Measurements from ENCODE around the gene FPR2. TPM values are rescaled to one million over a fixed set of nuclear protein-coding genes. Genes with fewer than 3 reads are reported as not detected.

The FPR2 gene, protein sequence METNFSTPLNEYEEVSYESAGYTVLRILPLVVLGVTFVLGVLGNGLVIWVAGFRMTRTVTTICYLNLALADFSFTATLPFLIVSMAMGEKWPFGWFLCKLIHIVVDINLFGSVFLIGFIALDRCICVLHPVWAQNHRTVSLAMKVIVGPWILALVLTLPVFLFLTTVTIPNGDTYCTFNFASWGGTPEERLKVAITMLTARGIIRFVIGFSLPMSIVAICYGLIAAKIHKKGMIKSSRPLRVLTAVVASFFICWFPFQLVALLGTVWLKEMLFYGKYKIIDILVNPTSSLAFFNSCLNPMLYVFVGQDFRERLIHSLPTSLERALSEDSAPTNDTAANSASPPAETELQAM
- 97.9 TPM for total RNA-seq (2013)
- polyA plus RNA-seq (100 to 1,000 TPM in 1 of 3 donors, 10 to 100 TPM in 2; 36.2 to 108 (median 70.3) TPM), polyA minus RNA-seq (75.1 and 124 TPM in 2 replicates), total RNA-seq (14.2 to 78.3 (median 51.8) reads per million in 11 experiments)

DNA sequence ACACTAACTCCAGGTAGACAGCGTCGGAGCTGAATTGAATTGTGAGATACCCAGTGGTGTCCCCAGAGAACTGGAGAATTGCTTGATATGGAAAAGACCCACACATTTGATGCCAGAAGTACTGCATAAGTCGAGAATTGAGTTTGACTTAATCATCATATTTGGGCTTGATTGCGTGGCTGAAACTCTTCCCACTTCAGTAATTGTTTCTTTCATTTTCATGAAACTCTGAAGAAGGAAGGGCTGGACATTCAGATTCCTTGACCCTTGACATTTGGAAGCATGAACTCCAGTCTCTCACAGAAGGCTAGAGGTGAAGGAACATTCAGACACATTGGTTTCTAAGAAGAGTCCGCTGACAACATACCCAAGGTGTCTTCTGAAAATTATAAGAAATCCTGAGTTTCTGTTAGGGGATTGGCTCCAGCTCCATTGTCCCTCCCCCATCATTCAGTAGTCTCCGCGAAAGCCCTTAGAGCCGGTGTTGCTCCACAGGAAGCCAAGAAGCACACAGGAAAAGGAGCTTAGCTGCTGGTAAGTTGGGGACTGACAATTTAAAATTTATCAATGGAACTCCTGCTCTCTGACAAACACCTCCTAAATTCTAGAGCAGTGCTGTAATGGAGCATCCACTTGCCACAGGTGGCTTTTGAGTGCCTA lies at the start of gene FPR2:
TSS of gene FPR2 (plus strand) at position 484 of the 660 bp plus-strand sequence. CDS start 7,479 bp downstream, outside the sequence.
- peaks cover 68 to 69% of the 10 kb centered on the region in 2 donors for H3K4me1 ChIP-seq (ENCODE audit: control insufficient read depth in 1 of 2, insufficient read depth in 2 of 2, low read length in 2 of 2)
- peak within 1 kb of the TSS; percentile 76 to 95 for H3K4me3 Mint-ChIP-seq

DNA sequence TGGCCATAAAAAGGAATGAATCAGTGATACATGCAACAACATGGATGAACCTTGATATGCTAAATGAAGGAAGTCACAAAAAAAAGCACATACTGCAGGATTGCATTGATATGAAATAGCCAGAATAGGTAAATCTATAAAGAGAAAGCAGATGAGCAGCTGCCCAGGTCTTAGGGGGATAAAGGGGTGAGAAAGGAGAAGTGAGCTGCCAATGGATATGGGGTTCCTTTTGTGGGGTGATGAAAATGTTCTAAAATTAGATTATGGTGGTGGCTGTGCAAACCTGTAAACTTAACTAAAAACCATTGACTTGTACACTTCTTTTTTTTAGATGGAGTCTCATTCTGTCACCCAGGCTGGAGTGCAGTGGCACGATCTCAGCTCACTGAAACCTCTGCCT lies 49.3 kb upstream of the FPR2 start:
- H3K4me3 Mint-ChIP-seq, result peak overlapping the region in 1 of 2 donors; percentile 78
- Histone ChIP-seq H3K9ac (ENCODE audit: insufficient read depth, low read length, poor library complexity, severe bottlenecking) (no peak overlapping the region), H2AFZ (ENCODE audit: insufficient read depth, low read depth, low read length, poor library complexity, severe bottlenecking) (no peak overlapping the region), H3K27ac (ENCODE audit: low read depth in 1 of 2, low read length in 2 of 2) (no peak overlapping the region), H3K36me3 (replicated peaks in 1 of 2; ENCODE audit: control insufficient read depth in 1 of 2, insufficient read depth in 2 of 2, low read length in 2 of 2) (peaks cover under 1 to 9% of the 10 kb centered on the region in 2 donors), H3K79me2 (ENCODE audit: insufficient read depth, low read length) (no peaks in the 10 kb centered on the region), H3K4me3 (replicated peaks in 1 of 3; ENCODE audit: low read depth in 2 of 3, low read length in 3 of 3) (no peak overlapping the region), H3K9me3 (replicated peaks in 1 of 2; ENCODE audit: control insufficient read depth in 1 of 2, insufficient read depth in 1 of 2, low read length in 2 of 2) (no peaks in the 10 kb centered on the region), H3K27me3 (ENCODE audit: control insufficient read depth in 2 of 2, insufficient read depth in 2 of 2, low read length in 2 of 2) (peaks cover 0 to 11% of the 10 kb centered on the region in 2 donors), H3K4me1 (ENCODE audit: control insufficient read depth in 1 of 2, insufficient read depth in 2 of 2, low read length in 2 of 2) (peaks cover 19 to 25% of the 10 kb centered on the region in 2 donors), H4K20me1 (ENCODE audit: insufficient read depth, low read length) (no peaks in the 10 kb centered on the region), H3K4me2 (replicated peaks; ENCODE audit: extremely low read depth, low read length, poor library complexity, severe bottlenecking) (no peak overlapping the region)
- TF ChIP-seq, protein P1, sequence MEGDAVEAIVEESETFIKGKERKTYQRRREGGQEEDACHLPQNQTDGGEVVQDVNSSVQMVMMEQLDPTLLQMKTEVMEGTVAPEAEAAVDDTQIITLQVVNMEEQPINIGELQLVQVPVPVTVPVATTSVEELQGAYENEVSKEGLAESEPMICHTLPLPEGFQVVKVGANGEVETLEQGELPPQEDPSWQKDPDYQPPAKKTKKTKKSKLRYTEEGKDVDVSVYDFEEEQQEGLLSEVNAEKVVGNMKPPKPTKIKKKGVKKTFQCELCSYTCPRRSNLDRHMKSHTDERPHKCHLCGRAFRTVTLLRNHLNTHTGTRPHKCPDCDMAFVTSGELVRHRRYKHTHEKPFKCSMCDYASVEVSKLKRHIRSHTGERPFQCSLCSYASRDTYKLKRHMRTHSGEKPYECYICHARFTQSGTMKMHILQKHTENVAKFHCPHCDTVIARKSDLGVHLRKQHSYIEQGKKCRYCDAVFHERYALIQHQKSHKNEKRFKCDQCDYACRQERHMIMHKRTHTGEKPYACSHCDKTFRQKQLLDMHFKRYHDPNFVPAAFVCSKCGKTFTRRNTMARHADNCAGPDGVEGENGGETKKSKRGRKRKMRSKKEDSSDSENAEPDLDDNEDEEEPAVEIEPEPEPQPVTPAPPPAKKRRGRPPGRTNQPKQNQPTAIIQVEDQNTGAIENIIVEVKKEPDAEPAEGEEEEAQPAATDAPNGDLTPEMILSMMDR (IDR thresholded peaks at IDR 0.05), result no peak
- H3K36me3 Mint-ChIP-seq, result peaks cover 16 to 21% of the 10 kb centered on the region in 2 donors
- no peak for DNase-seq
- H3K4me1 Mint-ChIP-seq, result peaks cover 28% of the 10 kb centered on the region
- 83% methylated on average over 1 of the region's 1 CpG for WGBS (ENCODE audit: insufficient coverage)
- peaks cover 0 to 13% (median 3%) of the 10 kb centered on the region in 7 donors for H3K9me3 Mint-ChIP-seq
- intact Hi-C loops (cut with micrococcal nuclease), result no loop called here
- no peak overlapping the region for H3K27ac Mint-ChIP-seq
- peaks cover 17 to 46% (median 32%) of the 10 kb centered on the region in 3 donors for H3K27me3 Mint-ChIP-seq (ENCODE audit: low read depth in 3 of 3)

More for the DNA sequence above, at the start of gene FPR2:
- H3K9me3 ChIP-seq (replicated peaks in 1 of 2; ENCODE audit: control insufficient read depth in 1 of 2, insufficient read depth in 1 of 2, low read length in 2 of 2), result no peaks in the 10 kb centered on the region
- H3K4me2 ChIP-seq (replicated peaks; ENCODE audit: extremely low read depth, low read length, poor library complexity, severe bottlenecking), result peak within 1 kb of the TSS; percentile 90
- TF ChIP-seq, protein P1 (IDR thresholded peaks at IDR 0.05), result no peak
- peaks cover 0 to 2% (median 0%) of the 10 kb centered on the region in 7 donors for H3K9me3 Mint-ChIP-seq
- WGBS (ENCODE audit: insufficient coverage), result 51% methylated on average over 4 of the region's 8 CpGs
- intact Hi-C loops (cut with micrococcal nuclease), result no loop called here
- peak within 1 kb of the TSS; percentile 46 for H3K9ac ChIP-seq (ENCODE audit: insufficient read depth, low read length, poor library complexity, severe bottlenecking)
- H2AFZ ChIP-seq (ENCODE audit: insufficient read depth, low read depth, low read length, poor library complexity, severe bottlenecking), result peak within 1 kb of the TSS; percentile 29
- H3K4me3 ChIP-seq (replicated peaks in 1 of 3; ENCODE audit: low read depth in 2 of 3, low read length in 3 of 3), result peak within 1 kb of the TSS; percentile 47 to 89 (median 75)
- H3K27me3 Mint-ChIP-seq (ENCODE audit: low read depth in 3 of 3), result peaks cover 0 to 2% (median 1%) of the 10 kb centered on the region in 3 donors
- H3K4me1 Mint-ChIP-seq, result peaks cover 71% of the 10 kb centered on the region
- H3K27ac ChIP-seq (ENCODE audit: low read depth in 1 of 2, low read length in 2 of 2), result peak within 1 kb of the TSS; percentile 59 to 94
- peak in 2 of 3 donors; percentile 55 to 58 for DNase-seq
- H3K79me2 ChIP-seq (ENCODE audit: insufficient read depth, low read length), result peaks cover 59% of the 10 kb centered on the region
- no peaks in the 10 kb centered on the region for H3K36me3 ChIP-seq (replicated peaks in 1 of 2; ENCODE audit: control insufficient read depth in 1 of 2, insufficient read depth in 2 of 2, low read length in 2 of 2)
- no peaks in the 10 kb centered on the region for H3K27me3 ChIP-seq (ENCODE audit: control insufficient read depth in 2 of 2, insufficient read depth in 2 of 2, low read length in 2 of 2)
- peaks cover 27 to 28% of the 10 kb centered on the region in 2 donors for H3K36me3 Mint-ChIP-seq
- H3K27ac Mint-ChIP-seq, result peak within 1 kb of the TSS; percentile 92 to 97 (median 95)
- no peaks in the 10 kb centered on the region for H4K20me1 ChIP-seq (ENCODE audit: insufficient read depth, low read length)

All from CD14-positive monocyte (primary cell).